GM12878 (cell line): ENCODE data around the gene CD27. TPM values are rescaled to one million over a fixed set of nuclear protein-coding genes. Genes with fewer than 3 reads are reported as not detected.

Experiments used
- CBX3 ChIP-seq: fragments of 200-600 bp; sonication (generic); IDR thresholded peaks from 2 replicates; pipeline ENCODE4 v1.6.1; 2016; ENCODE audit warnings: low read depth, borderline replicate concordance
- EZH2 ChIP-seq: IDR thresholded peaks from 2 replicates; pipeline ENCODE4 v1.6.1; 2012; ENCODE audit warnings: low read depth, mild to moderate bottlenecking, control low read depth, inconsistent platforms, low read length, borderline replicate concordance; ENCODE audit not compliant: control insufficient read depth
- IRF4 ChIP-seq: IDR thresholded peaks from 2 replicates; pipeline ENCODE4 v1.6.1; 2011; ENCODE audit warnings: low read depth, low read length
- MXI1 ChIP-seq: fragments of 150-350 bp; IDR thresholded peaks from 2 replicates; pipeline ENCODE4 v1.6.1; 2011; ENCODE audit warnings: low read depth, mild to moderate bottlenecking, inconsistent platforms, low read length, improper control_type of control experiment
- NFIC ChIP-seq: IDR thresholded peaks from 2 replicates; pipeline ENCODE4 v1.6.1; 2012; ENCODE audit warnings: low read depth, mild to moderate bottlenecking, inconsistent platforms, low read length, moderate library complexity
- STAT1 ChIP-seq: fragments of 450-650 bp; conservative IDR thresholded peaks from 2 replicates; pipeline ENCODE4 v1.6.1; 2014; ENCODE audit warnings: antibody characterized with exemption, mild to moderate bottlenecking
- STAT3 ChIP-seq: IDR thresholded peaks from 2 replicates; pipeline ENCODE4 v1.6.1; 2011; ENCODE audit warnings: low read depth, low read length, improper control_type of control experiment
- YBX1 ChIP-seq: fragments of 450-650 bp; IDR thresholded peaks from 2 replicates; pipeline ENCODE4 v1.6.1; 2016; ENCODE audit warnings: antibody characterized with exemption
- ZNF207 ChIP-seq: fragments of 450-650 bp; IDR thresholded peaks from 2 replicates; pipeline ENCODE4 v1.6.1; 2014; ENCODE audit warnings: antibody characterized with exemption, mild to moderate bottlenecking, borderline replicate concordance
- ZNF217 ChIP-seq: fragments of 450-650 bp; IDR thresholded peaks from 2 replicates; pipeline ENCODE4 v1.6.1; 2017; ENCODE audit warnings: antibody characterized with exemption, mild to moderate bottlenecking
- polyA plus RNA-seq, 11 experiments: library from polyadenylated mRNA; depleted of rRNA in 4 of 11; unstranded in 6 of 11; stranded (reverse) in 5 of 11; fragments of >200 nt; fragmentation: Nextera tagmentation in 4 of 11; fragmentation: Illumina TruSeq in 1 of 11; extraction: Ambion mirVana in 4 of 11; extraction: Trizol in 1 of 11; gene quantifications; 1 replicate in 1 of 11; 2 replicates in 10 of 11; pipeline versions ENCODE4 v1.2.1 to v1.2.3, GENCODE V29; 2011 to 2016; ENCODE audit warnings: inconsistent platforms in 2 of 11, missing spikeins in 2 of 11, low read depth in 1 of 11
- total RNA-seq, 4 experiments: library from RNA; depleted of rRNA in 3 of 4; stranded (reverse); fragments of >200 nt in 3 of 4; fragmentation: Illumina TruSeq in 1 of 4; extraction: Trizol in 1 of 4; gene quantifications; 2 replicates each; pipeline versions ENCODE4 v1.2.1 to v1.2.3, GENCODE V29; 2013 to 2021
- TF ChIP-seq, protein P1 (sequence below): fragments of 450-650 bp; IDR thresholded peaks from 2 replicates; pipeline ENCODE4 v1.6.1; 2017; ENCODE audit warnings: mild to moderate bottlenecking, moderate library complexity
- TF ChIP-seq, protein P2 (sequence below): IDR thresholded peaks from 2 replicates; pipeline ENCODE4 v1.6.1; 2012; ENCODE audit warnings: low read depth, low read length, improper control_type of control experiment

CD27 gene
- total and polyA plus RNA-seq, 10 of the 15 experiments (the other 5 are each of a cell fraction or from before 2014, with no cell fraction given): 4.9 to 184 (median 106) TPM

DNA sequence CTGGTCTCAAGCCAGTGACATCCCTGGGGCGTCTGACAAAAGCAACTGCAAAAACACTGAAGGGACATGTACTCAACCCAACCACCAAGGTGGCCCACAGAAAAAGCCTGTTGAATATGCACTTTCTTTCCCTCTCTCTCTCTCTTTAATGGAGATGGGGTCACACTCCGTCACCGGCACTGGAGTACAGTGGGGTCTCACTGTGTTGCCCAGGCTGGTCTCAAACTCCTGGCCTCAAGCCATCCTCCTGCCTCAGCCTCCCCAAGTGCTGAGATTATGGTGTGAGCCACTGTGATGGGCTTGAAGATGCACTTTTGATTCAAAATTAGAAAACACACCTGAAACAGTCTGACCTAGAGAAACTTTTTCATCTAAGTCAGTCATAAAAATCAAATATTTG lies 7.2 kb upstream of the CD27 start (continued):
- TF ChIP-seq, protein P1, sequence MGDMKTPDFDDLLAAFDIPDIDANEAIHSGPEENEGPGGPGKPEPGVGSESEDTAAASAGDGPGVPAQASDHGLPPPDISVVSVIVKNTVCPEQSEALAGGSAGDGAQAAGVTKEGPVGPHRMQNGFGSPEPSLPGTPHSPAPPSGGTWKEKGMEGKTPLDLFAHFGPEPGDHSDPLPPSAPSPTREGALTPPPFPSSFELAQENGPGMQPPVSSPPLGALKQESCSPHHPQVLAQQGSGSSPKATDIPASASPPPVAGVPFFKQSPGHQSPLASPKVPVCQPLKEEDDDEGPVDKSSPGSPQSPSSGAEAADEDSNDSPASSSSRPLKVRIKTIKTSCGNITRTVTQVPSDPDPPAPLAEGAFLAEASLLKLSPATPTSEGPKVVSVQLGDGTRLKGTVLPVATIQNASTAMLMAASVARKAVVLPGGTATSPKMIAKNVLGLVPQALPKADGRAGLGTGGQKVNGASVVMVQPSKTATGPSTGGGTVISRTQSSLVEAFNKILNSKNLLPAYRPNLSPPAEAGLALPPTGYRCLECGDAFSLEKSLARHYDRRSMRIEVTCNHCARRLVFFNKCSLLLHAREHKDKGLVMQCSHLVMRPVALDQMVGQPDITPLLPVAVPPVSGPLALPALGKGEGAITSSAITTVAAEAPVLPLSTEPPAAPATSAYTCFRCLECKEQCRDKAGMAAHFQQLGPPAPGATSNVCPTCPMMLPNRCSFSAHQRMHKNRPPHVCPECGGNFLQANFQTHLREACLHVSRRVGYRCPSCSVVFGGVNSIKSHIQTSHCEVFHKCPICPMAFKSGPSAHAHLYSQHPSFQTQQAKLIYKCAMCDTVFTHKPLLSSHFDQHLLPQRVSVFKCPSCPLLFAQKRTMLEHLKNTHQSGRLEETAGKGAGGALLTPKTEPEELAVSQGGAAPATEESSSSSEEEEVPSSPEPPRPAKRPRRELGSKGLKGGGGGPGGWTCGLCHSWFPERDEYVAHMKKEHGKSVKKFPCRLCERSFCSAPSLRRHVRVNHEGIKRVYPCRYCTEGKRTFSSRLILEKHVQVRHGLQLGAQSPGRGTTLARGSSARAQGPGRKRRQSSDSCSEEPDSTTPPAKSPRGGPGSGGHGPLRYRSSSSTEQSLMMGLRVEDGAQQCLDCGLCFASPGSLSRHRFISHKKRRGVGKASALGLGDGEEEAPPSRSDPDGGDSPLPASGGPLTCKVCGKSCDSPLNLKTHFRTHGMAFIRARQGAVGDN: no peak
- TF ChIP-seq IRF4: no peak
- TF ChIP-seq STAT1: no peak
- no peak for TF ChIP-seq ZNF207
- no peak for TF ChIP-seq STAT3
- TF ChIP-seq, protein P2, sequence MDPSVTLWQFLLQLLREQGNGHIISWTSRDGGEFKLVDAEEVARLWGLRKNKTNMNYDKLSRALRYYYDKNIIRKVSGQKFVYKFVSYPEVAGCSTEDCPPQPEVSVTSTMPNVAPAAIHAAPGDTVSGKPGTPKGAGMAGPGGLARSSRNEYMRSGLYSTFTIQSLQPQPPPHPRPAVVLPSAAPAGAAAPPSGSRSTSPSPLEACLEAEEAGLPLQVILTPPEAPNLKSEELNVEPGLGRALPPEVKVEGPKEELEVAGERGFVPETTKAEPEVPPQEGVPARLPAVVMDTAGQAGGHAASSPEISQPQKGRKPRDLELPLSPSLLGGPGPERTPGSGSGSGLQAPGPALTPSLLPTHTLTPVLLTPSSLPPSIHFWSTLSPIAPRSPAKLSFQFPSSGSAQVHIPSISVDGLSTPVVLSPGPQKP: no peak
- TF ChIP-seq MXI1: no peak
- TF ChIP-seq EZH2: no peak
- TF ChIP-seq ZNF217: no peak
- no peak for TF ChIP-seq YBX1
- no peak for TF ChIP-seq CBX3
- no peak for TF ChIP-seq NFIC
